ENCODE measurements around the gene SMARCD1.

DNA sequence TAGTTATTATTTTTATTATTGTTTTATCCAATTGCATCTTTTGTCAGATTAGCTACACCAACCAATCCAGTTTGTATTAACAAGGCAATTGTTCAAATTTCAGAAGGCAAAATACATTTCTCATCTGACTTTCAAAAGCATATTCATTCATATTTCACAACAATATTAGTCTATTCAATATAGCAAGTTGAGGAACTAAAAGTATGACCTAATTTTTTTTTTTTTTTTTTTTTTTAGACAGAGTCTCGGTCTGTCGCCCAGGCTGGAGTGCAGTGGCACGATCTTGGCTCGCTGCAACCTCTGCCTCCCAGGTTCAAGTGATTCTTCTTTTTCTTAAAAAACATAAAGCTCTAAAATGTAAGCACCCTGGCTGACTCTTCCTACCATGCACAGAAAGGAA, 44.1 kb downstream of the SMARCD1 start:
- TF ChIP-seq POLR2A (IDR thresholded peaks at IDR 0.05; ENCODE audit: low read length), result no peak
- no peak for TF ChIP-seq GATA1 (IDR thresholded peaks at IDR 0.05; ENCODE audit: low read depth, low read length)
